Stimulated activated CD4-positive, alpha-beta T cell treated with anti-CD3 and anti-CD28 coated beads, Interleukin-4, amount 100 ng/mL, for 24 hours (primary cell): ENCODE data around the gene CNTN1.

Source experiments
- DNase-seq: peaks from one replicate; pipeline ENCODE4 v3.0.0-alpha.2; 2020

CNTN1 gene

GRCh38 chr12:40986001-40986400 lies 293.8 kb downstream of the CNTN1 start:
- DNase-seq, result no peak

- no peak for DNase-seq
These were observed 296.1 kb downstream of the CNTN1 start for GRCh38 chr12:40988355-40988754.

- DNase-seq, result no peak
These were observed 296.6 kb downstream of the CNTN1 start for GRCh38 chr12:40988824-40989223.

GRCh38 chr12:40989785-40990184 lies 297.5 kb downstream of the CNTN1 start:
- no peak for DNase-seq

- no peak for DNase-seq
These were observed 299.9 kb downstream of the CNTN1 start for GRCh38 chr12:40992158-40992557.

- no peak for DNase-seq
These were observed 300.4 kb downstream of the CNTN1 start for GRCh38 chr12:40992674-40993073.

- no peak for DNase-seq
These were observed 300.9 kb downstream of the CNTN1 start for GRCh38 chr12:40993158-40993557.

- DNase-seq, result no peak
These were observed 303.9 kb downstream of the CNTN1 start for GRCh38 chr12:40996091-40996490.

GRCh38 chr12:40999210-40999609 lies 307.0 kb downstream of the CNTN1 start:
- DNase-seq, result no peak

GRCh38 chr12:41008472-41008871 lies 316.2 kb downstream of the CNTN1 start:
- no peak for DNase-seq

GRCh38 chr12:41011939-41012338 lies 319.7 kb downstream of the CNTN1 start:
- DNase-seq, result no peak

- no peak for DNase-seq
These were observed 321.8 kb downstream of the CNTN1 start for GRCh38 chr12:41013881-41014642.

- no peak for DNase-seq
These were observed 322.4 kb downstream of the CNTN1 start for GRCh38 chr12:41014643-41015020.

GRCh38 chr12:41018010-41018409 lies 325.8 kb downstream of the CNTN1 start:
- no peak for DNase-seq

GRCh38 chr12:41019461-41019860 lies 327.2 kb downstream of the CNTN1 start:
- DNase-seq, result no peak

- no peak for DNase-seq
These were observed 331.6 kb downstream of the CNTN1 start for GRCh38 chr12:41023836-41024235.

- no peak for DNase-seq
These were observed 333.9 kb downstream of the CNTN1 start for GRCh38 chr12:41026151-41026550.

GRCh38 chr12:41032386-41032785 lies 340.1 kb downstream of the CNTN1 start:
- DNase-seq, result no peak

- DNase-seq, result no peak
These were observed 342.4 kb downstream of the CNTN1 start for GRCh38 chr12:41034686-41035085.

- DNase-seq, result no peak
These were observed 347.2 kb downstream of the CNTN1 start for GRCh38 chr12:41039461-41039860.

GRCh38 chr12:41045509-41045908 lies 353.3 kb downstream of the CNTN1 start:
- DNase-seq, result no peak

- no peak for DNase-seq
These were observed 356.8 kb downstream of the CNTN1 start for GRCh38 chr12:41049033-41049432.

- DNase-seq, result no peak
These were observed 359.7 kb downstream of the CNTN1 start for GRCh38 chr12:41051954-41052353.

GRCh38 chr12:41052441-41052840 lies 360.2 kb downstream of the CNTN1 start:
- DNase-seq, result no peak

- DNase-seq, result no peak
These were observed 360.8 kb downstream of the CNTN1 start for GRCh38 chr12:41053046-41053445.
